ENCODE measurements around the gene CAGE1.

The CAGE1 gene

DNA sequence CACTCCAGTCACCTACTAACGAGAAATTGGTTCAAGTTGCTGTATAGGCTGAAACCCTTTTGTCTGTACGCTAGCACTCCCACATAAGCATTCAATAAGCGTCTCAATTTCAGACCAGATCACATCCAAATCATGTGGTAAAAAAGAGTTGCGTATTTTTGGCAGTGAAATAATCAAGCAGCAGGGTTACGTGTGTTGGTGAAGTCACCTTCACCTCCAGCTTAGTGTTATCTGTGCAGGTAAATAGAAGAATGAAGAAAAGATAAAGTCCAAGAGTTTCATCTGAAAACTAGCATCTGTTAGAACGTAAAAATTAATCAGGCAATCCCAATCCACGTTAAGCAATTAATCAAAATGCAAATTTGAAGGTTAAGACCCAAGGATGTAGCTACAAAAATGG is 87.8 kb downstream of the CAGE1 start:
- no peak for DNase-seq

DNA sequence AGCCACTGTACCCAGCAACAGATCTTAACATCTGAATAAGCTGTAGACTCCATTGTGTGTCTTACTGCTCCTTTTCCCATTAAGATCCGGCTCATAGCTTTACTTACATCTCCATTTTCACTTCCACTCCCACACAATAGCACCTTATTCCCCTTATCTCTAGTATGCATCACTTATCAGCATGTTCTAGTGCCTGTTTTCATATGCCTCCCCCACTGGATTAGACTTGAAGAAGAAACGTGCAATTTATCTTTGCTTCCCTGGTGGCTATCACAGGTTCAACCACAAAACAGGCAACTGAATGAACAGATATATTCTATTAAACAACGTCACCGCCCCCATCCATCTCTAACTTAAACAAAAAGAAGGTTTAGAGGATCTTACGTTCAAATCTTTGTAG is 88.6 kb downstream of the CAGE1 start:
- no peak for DNase-seq

DNA sequence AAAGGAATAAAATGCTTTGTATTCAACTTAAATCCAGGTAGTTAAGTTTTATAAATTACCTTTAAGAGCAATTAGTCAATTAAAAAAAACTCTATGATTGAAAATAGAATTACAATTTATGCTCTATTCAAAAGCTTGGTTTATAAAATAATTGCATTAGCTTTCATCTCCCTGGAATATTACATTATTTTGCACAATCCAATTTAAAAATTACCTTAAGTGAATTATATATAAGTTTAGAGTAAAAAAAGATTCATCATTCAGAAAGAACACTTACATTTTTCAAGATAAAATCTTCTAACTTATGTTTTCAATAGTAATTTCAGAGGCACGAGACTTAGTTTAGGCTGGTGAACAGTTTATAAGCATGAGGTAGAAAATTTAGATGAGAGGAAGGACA is 91.4 kb downstream of the CAGE1 start:
- DNase-seq: no peak

DNA sequence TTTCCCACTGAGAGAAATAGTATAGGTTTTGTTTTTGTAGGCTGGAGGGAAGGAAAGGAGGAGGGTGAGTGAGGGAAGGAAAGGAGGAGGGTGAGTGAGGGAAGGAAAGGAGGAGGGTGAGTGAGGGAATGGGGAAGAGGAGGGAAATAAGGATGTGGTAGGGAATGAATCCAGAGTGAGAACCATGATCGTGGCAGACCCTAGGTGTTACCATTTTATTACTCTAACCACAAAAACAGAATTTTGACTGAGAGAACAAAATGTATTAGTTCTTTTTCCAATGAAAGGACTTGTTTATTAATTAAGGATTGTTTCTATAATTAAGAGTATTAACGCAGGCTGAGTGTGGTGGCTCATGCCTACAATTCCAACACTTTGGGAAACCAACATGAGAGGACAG is 92.9 kb downstream of the CAGE1 start:
- DNase-seq: no peak

DNA sequence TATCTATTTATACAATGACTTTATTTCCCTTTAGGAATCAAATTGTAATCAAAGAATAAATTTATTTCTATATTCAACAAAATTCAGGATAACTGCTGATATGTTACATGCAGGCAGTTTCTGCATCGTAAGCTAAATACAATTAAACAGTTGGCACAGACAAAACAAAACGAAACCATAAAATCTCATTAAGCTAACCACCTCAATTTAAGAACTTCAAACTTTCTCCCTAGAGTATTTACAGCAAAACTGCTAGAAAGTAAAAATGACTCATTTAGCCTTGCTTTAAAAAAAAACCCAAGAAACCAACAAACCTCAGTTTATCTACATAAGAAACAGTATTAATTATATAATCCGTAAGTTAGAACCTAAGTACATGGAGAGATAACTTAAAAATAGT is 93.6 kb downstream of the CAGE1 start:
- no peak for DNase-seq

DNA sequence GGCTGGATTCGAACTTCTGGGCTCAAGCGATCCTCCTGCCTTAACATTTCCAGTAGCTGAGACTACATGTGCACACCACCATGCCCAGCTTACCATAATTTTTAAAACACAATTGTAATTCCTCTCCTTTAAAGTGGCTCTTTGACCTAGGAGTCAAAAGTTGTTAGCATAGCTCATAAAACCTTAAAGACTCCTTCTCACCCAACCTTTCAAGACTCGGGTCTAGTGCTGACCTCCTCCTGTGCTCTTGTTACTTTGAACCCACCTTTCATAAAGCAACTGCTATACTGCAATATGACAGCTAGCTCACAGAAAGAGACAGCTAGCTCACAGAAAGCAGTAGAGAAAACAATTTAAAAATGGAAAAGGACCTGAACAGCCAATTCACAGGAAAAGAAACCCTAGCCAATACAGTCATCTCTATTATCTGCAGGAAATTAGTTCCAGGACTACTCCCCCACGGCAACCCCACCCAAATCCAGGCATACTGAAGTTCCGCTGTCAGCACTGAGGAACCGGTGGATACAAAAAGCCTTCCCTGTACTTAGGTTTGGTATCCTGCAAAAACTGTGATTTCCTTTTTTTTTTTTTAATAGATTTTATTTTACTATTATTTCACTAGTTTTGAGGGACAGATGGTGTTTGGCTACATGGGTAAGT is 96.8 kb downstream of the CAGE1 start:
- DNase-seq: no peak

DNA sequence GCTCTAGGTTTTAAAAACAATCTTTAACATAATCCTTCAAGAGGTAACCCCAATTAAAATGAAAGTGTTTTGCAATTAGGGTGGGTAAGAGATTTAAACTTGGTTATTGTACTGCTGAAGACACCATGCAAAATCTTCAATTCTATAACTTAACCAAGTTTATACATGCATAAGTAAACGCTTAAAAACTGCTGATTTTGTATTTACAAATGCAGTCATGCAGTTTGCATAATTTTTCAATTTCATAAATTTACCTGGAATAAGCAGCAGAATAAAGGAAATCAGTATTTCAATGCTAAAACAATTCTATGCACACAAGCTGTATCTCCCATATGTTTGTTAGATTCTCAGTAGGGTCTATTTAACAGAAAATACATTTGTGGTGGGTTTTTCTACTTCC is 99.5 kb downstream of the CAGE1 start:
- no peak for DNase-seq

DNA sequence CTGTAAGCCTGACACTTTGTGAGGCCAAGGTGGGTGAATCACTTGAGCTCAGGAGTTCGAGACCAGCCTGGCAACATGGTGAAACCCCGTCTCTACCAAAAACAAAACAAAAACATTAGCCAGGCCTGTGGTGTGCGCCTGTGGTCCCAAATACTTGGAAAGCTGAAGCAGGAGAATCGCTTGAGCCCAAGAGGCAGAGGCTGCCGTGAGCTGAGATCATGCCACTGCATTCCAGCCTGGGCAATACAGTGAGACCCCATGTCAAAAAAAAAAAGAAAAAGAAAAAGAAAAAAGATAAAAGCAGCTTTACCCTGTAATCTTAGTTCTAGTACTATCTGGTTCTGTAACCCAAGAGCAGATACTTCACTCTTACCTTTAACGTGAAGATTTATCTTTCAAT is 104.1 kb downstream of the CAGE1 start:
- no peak for DNase-seq

DNA sequence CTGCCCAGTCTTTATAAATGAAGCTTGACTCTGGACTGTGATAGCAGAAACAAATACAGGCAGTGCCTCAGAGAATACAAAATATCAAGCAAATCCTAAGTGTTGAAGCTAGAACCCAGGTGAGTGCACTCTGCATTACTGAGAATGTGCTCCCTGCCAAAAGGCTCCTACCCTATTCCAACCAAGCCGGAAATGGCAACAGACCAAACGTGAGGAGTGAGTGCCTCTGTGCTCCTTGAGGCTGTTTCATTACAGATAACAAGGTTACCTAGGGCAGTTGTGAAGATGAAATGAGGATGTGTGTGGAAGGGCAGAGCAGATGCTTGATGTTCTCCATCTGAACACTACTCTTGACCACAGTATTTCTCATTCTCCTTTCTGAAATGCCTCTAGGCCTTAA is 105.9 kb downstream of the CAGE1 start:
- DNase-seq: no peak

DNA sequence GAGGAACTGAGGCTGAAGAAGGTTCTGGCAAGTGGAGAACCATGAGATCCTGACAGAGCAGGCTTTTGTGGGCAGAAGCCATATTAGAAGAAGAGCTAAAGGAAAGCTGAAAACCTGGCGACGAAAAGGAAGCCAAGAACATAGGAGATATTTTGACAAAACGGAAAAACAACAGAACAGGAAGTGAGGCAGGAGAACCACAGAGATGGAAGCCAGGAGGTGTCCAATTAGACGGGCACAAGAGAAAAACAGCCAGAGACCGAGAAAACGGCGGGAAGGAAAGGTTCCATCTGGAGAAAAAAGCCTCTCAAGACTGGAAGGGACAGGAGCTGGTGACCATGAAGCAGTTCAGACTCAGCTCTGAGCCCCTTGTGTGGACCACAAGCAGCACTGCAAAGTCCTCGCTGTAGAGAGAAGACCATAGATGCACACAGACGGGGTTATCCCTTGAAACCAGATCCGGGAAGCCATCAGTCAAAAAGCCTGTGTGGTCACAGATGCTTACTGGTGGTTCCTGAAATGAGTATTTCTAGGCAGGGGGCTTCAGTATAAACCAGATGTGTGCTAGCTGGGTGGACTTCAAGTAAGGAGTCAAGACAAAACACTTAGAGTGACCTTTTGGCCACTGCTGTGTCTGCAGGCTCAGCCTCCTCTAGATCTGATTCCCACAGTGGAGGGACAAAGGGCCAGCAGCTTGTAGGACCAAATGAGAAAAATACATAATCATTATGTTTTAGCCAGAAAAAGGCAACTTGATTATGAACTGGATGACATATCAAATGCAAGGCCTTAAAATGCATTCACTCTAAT is 107.2 kb downstream of the CAGE1 start:
- DNase-seq: no peak
